ENCODE measurements around the gene RPL5. TPM values are rescaled to one million over a fixed set of nuclear protein-coding genes. Genes with fewer than 3 reads are reported as not detected.

RPL5 gene
- total and polyA plus RNA-seq, 9 of the 15 experiments (the other 6 are each of a cell fraction or from before 2014, with no cell fraction given), result 1,467 to 4,252 (median 2,454) TPM

DNA sequence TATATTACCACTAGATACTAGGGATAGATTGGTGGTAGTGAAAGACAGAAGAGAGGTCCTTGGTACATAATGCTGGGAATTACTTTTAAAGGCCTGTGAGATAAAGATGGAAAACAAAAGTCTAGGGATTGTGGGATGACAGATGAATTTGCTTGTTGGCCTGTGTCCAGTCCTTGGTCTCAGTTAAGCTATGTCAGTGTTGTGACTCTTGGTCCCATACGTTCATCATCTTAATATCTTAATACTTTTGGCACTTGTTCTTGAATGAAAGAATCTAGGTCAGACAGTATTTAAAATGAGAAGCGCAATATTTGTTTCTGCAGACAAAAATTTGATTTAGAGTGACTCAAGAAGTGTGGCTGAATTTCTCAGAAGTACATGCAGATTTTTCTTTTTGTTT, 7.6 kb downstream of the RPL5 start:
- in situ Hi-C loops (cut with MboI), result no loop called here
- DNase-seq (ENCODE audit: extremely low read depth in 1 of 4, low spot score in 3 of 4), result no peak
- Histone ChIP-seq H3K4me2 (ENCODE audit: insufficient read depth, low read length) (no peak overlapping the region), H3K4me1 (replicated peaks in 1 of 2; ENCODE audit: control insufficient read depth in 2 of 2, insufficient read depth in 2 of 2, low read length in 2 of 2) (peaks cover 6% of the 10 kb centered on the region in 2 experiments; a peak in 3 of 5 replicates), H3K9me1 (ENCODE audit: control insufficient read depth, insufficient read depth, low read length) (peaks cover 5% of the 10 kb centered on the region), H3K9me3 (replicated peaks; ENCODE audit: control insufficient read depth, insufficient read depth, low read depth, low read length) (no peaks in the 10 kb centered on the region), H2AFZ (ENCODE audit: low read depth, low read length) (no peak overlapping the region), H3K4me3 (no peak overlapping the region), H3K79me2 (ENCODE audit: control insufficient read depth, insufficient read depth, low read length) (peaks cover 63% of the 10 kb centered on the region), H3K27ac (ENCODE audit: extremely low read depth, low read depth, low read length) (no peak overlapping the region), H3K36me3 (ENCODE audit: control insufficient read depth, insufficient read depth, low read length) (peaks cover 98% of the 10 kb centered on the region), H3K27me3 (ENCODE audit: control insufficient read depth in 2 of 2, insufficient read depth in 2 of 2, low read length in 2 of 2) (no peaks in the 10 kb centered on the region), H4K20me1 (replicated peaks; ENCODE audit: control insufficient read depth, insufficient read depth, low read length) (peaks cover 43% of the 10 kb centered on the region), H3K9ac (ENCODE audit: insufficient read depth in 1 of 2, low read depth in 2 of 2, low read length in 2 of 2) (no peak overlapping the region)
- ChIA-PET POLR2A (interaction anchor here (0.6 to 2.3 kb wide), 3 partner anchors 12 to 1278 kb away, joined by 4 to 13 read pairs (median 4); no protein-coding TSS in a partner anchor), CTCF (ENCODE audit: low intra/inter-chr PET ratio) (interaction anchor here (0.7 kb wide), 1 partner anchor 308 kb away, joined by 3 read pairs; no protein-coding TSS in a partner anchor)
- ATAC-seq, result no peak
- 75% methylated on average over 2 of the region's 2 CpGs for WGBS (ENCODE audit: insufficient coverage, low coverage, missing lambda C conversion rate)
- intact Hi-C loops (cut with micrococcal nuclease), result loop anchor here (10.0 kb wide), 1 partner anchor 525 kb away; no protein-coding TSS in a partner anchor
- no TSS peak for BruUV-seq (replicated peaks)
- TF ChIP-seq POLR2AphosphoS5 (IDR thresholded peaks at IDR 0.05; ENCODE audit: control insufficient read depth, insufficient read depth, low read depth, low read length) (0 out of 2 replicates have a peak, but pooled peaks have one; percentile 21), RBFOX2 (IDR thresholded peaks at IDR 0.05; ENCODE audit: low read depth, low read length) (peak; percentile 30), NCOA6 (IDR thresholded peaks at IDR 0.05) (no peak)
- FAIRE-seq, result no peak

GRCh38 chr1:92840600-92840999, 8.8 kb downstream of the RPL5 start:
- H3K4me2 ChIP-seq (ENCODE audit: insufficient read depth, low read length), result no peak overlapping the region
- in situ Hi-C loops (cut with MboI), result no loop called here
- no peaks in the 10 kb centered on the region for H3K9me3 ChIP-seq (replicated peaks; ENCODE audit: control insufficient read depth, insufficient read depth, low read depth, low read length)
- H3K4me3 ChIP-seq, result no peak overlapping the region
- peaks cover 87% of the 10 kb centered on the region for H3K36me3 ChIP-seq (ENCODE audit: control insufficient read depth, insufficient read depth, low read length)
- intact Hi-C loops (cut with micrococcal nuclease), result no loop called here
- no peaks in the 10 kb centered on the region for H3K27me3 ChIP-seq (ENCODE audit: control insufficient read depth in 2 of 2, insufficient read depth in 2 of 2, low read length in 2 of 2)
- no peak overlapping the region for H3K27ac ChIP-seq (ENCODE audit: extremely low read depth, low read depth, low read length)
- H3K4me1 ChIP-seq (replicated peaks in 1 of 2; ENCODE audit: control insufficient read depth in 2 of 2, insufficient read depth in 2 of 2, low read length in 2 of 2), result no peaks in the 10 kb centered on the region; a peak in 2 of 5 replicates
- CTCF ChIA-PET (ENCODE audit: low intra/inter-chr PET ratio), result no interaction called here
- POLR2A ChIA-PET, result interaction anchor here (0.6 kb wide), 3 partner anchors 9 to 23 kb away, joined by 3 to 4 read pairs (median 3); no protein-coding TSS in a partner anchor
- H3K79me2 ChIP-seq (ENCODE audit: control insufficient read depth, insufficient read depth, low read length), result peaks cover 52% of the 10 kb centered on the region
- WGBS (ENCODE audit: insufficient coverage, low coverage, missing lambda C conversion rate), result 88% methylated on average over 5 of the region's 5 CpGs
- H4K20me1 ChIP-seq (replicated peaks; ENCODE audit: control insufficient read depth, insufficient read depth, low read length), result peaks cover 35% of the 10 kb centered on the region
- DNase-seq (ENCODE audit: extremely low read depth in 1 of 4, low spot score in 3 of 4) (no peak), ATAC-seq (no peak), FAIRE-seq (no peak)
- no peak overlapping the region for H2AFZ ChIP-seq (ENCODE audit: low read depth, low read length)
- peaks cover 5% of the 10 kb centered on the region for H3K9me1 ChIP-seq (ENCODE audit: control insufficient read depth, insufficient read depth, low read length)
- H3K9ac ChIP-seq (ENCODE audit: insufficient read depth in 1 of 2, low read depth in 2 of 2, low read length in 2 of 2), result no peak overlapping the region
- TF ChIP-seq RBM22 (IDR thresholded peaks at IDR 0.05; ENCODE audit: low read depth, low read length, poor library complexity, severe bottlenecking) (peak; percentile 34), NR3C1 (CRISPR knock-in tag; IDR thresholded peaks at IDR 0.05) (no peak), ASH1L (IDR thresholded peaks at IDR 0.05; ENCODE audit: borderline replicate concordance, low read depth, partially characterized antibody) (no peak), ZNF41 (CRISPR knock-in tag; conservative IDR thresholded peaks at IDR 0.05) (no peak), U2AF2 (optimal IDR thresholded peaks at IDR 0.05; ENCODE audit: low read depth, low read length) (no peak), SPI1 (IDR thresholded peaks at IDR 0.05; ENCODE audit: borderline replicate concordance, low read depth, low read length) (no peak), CSDE1 (IDR thresholded peaks at IDR 0.05) (no peak), KLF6 (CRISPR knock-in tag; IDR thresholded peaks at IDR 0.05; ENCODE audit: borderline replicate concordance) (no peak), POLR2AphosphoS5 (IDR thresholded peaks at IDR 0.05; ENCODE audit: control insufficient read depth, insufficient read depth, low read depth, low read length) (peak; percentile 7; the same call in 1 of the 2 replicates), BRD4 (IDR thresholded peaks at IDR 0.05) (no peak), ZNF146 (CRISPR knock-in tag; IDR thresholded peaks at IDR 0.05; ENCODE audit: unreplicated experiment) (no peak), SRSF3 (IDR thresholded peaks at IDR 0.05; ENCODE audit: insufficient read depth, low read length) (no peak), MTA3 (IDR thresholded peaks at IDR 0.05; ENCODE audit: borderline replicate concordance) (no peak), FOS (IDR thresholded peaks at IDR 0.05; ENCODE audit: extremely low read depth, insufficient read length) (no peak)
- no TSS peak for BruUV-seq (replicated peaks)

All from K562 (cell line).